ENCODE results near the gene PROP1.

PROP1 gene

DNA sequence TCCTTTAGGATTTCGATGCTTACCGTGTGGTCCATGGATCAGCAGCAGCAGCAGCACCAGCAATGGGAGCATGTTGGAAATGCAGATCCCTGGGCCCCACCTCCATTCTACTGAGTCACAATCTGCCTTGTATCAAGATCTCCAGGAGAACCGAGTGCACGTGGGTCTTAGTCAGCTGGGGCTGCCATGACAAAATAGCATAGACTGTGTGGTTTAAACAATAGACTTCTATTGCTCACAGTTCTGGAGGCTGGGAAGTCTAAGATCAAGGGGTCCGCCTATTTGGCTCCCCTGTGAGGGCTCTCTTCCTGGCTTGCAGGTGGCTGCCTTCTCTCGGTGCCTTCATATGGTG, 1.3 kb upstream of the PROP1 start:
- TF ChIP-seq, protein P1, sequence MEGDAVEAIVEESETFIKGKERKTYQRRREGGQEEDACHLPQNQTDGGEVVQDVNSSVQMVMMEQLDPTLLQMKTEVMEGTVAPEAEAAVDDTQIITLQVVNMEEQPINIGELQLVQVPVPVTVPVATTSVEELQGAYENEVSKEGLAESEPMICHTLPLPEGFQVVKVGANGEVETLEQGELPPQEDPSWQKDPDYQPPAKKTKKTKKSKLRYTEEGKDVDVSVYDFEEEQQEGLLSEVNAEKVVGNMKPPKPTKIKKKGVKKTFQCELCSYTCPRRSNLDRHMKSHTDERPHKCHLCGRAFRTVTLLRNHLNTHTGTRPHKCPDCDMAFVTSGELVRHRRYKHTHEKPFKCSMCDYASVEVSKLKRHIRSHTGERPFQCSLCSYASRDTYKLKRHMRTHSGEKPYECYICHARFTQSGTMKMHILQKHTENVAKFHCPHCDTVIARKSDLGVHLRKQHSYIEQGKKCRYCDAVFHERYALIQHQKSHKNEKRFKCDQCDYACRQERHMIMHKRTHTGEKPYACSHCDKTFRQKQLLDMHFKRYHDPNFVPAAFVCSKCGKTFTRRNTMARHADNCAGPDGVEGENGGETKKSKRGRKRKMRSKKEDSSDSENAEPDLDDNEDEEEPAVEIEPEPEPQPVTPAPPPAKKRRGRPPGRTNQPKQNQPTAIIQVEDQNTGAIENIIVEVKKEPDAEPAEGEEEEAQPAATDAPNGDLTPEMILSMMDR (IDR thresholded peaks at IDR 0.05; ENCODE audit: unreplicated experiment in 3 of 3) = no peak

DNA sequence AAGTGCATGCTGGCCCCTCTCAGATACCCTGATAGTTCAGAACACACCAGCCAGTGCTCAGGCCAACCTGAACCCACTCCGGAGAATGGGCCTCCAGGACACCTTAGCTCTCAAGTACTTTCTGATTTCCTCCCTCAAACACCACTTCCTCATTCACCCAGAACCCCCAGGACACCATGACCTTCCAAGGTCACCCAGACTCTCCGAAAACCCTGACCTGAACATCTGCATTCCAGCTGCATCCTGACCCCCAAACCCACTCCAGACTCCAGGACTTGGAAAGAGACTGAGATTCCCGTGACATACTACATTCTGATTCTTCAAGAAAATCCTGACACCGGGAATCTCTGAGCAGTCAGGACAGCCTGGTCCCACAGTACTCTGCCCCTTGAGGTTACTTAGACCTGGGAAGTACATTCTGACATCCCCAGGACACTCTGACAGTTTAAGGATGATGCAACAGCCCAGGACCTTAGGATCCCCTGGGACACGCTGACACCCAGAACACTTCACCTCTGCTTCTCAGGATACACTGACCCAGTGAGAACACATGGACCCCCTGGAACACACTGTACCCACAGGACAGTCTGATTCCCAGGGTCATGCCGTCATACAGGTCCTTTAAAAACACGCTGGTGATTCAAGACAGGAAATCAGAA, 747 bp upstream of the PROP1 start:
- TF ChIP-seq, protein P1 (IDR thresholded peaks at IDR 0.05; ENCODE audit: unreplicated experiment in 3 of 3) = no peak
- Mint-ChIP-seq H3K27ac (no peak overlapping the region), H3K4me3 (no peak overlapping the region), H3K9me3 (no peaks in the 10 kb centered on the region), H3K27me3 (ENCODE audit: low read depth) (peaks cover 9% of the 10 kb centered on the region), H3K36me3 (ENCODE audit: low read depth) (no peaks in the 10 kb centered on the region), H3K4me1 (no peaks in the 10 kb centered on the region)

More for the DNA sequence above, 1.3 kb upstream of the PROP1 start:
- Mint-ChIP-seq H3K27ac (no peak overlapping the region), H3K27me3 (ENCODE audit: low read depth) (peaks cover 9% of the 10 kb centered on the region), H3K4me1 (no peaks in the 10 kb centered on the region), H3K36me3 (ENCODE audit: low read depth) (no peaks in the 10 kb centered on the region), H3K4me3 (no peak overlapping the region), H3K9me3 (no peaks in the 10 kb centered on the region)

DNA sequence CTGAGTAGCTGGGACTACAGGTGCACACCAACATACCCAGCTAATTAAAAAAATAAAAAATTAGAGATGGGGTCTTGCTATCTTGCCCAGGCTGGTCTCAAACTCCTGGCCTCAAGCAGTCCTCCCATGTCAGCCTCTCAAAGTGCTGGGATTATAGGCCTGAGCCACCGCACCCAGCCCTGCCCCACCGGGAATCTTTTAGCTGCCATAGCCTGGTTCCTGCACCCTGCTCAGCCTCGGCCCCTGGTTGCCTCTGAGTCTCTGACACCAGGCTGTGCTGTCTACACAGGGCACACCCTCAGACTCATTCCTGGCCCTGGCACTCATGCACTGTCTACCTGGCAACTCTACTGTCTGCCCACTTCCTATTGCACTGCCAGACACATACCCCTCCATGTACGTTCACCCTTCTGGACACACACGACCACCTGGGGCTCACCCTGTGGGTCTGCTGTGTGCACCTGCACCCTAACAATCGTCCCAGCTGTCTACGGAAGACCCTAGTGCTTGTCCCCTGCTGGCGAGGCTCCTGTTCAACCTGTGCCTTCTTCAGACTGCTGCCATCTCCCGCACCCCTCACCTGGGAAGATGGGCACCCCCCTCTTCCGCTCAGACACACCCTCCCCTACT, 1.4 kb downstream of the PROP1 start:
- Mint-ChIP-seq H3K4me1 (no peaks in the 10 kb centered on the region), H3K9me3 (no peaks in the 10 kb centered on the region), H3K36me3 (ENCODE audit: low read depth) (no peaks in the 10 kb centered on the region), H3K27ac (no peak overlapping the region), H3K27me3 (ENCODE audit: low read depth) (no peaks in the 10 kb centered on the region), H3K4me3 (no peak overlapping the region)
- TF ChIP-seq, protein P1 (IDR thresholded peaks at IDR 0.05; ENCODE audit: unreplicated experiment in 3 of 3) = no peak

DNA sequence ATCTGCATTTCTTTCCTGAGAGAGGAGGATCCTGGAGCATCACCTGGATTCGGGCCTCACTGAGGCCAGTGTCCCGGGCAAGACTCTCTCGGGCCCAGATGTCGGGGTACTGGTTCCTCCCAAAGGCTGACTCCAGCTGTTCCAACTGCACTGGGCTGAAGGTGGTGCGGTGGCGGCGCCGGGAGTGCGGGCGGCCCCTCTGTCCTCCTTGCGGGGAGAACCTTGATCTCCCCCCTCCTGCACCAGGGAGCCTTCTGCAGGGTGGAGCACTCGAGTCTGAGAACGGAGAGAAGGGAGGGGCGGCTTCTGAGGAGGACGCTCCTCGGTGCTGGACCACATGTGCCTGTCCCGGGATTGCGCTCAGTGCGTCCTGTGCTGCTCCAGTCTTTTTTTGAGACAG, 2.0 kb downstream of the PROP1 start:
- Mint-ChIP-seq H3K4me3 (no peak overlapping the region), H3K36me3 (ENCODE audit: low read depth) (no peaks in the 10 kb centered on the region), H3K27me3 (ENCODE audit: low read depth) (no peaks in the 10 kb centered on the region), H3K9me3 (no peaks in the 10 kb centered on the region), H3K27ac (no peak overlapping the region), H3K4me1 (no peaks in the 10 kb centered on the region)
- TF ChIP-seq, protein P1 (IDR thresholded peaks at IDR 0.05; ENCODE audit: unreplicated experiment in 3 of 3) = no peak

DNA sequence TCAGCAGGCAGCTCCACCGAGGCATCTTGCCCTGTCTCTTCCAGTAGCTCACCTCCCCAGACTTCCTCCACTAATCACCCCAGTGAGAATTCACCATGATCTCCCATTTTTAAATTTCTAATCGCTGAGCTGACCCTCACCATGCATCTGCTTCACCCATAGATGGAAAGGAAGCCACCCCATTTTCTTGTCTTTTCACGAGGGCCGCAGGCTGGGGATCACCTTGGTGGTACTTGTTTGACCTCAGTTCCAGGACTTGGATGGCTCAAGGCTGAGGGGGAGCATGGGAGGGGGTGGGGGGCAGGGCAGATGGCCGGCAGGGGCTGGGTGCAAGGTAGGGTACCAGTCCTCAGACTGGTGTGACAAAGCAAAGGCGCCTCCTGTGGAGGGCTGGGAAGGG, 3.6 kb downstream of the PROP1 start:
- no peak overlapping the region for H3K27ac Mint-ChIP-seq
- no peaks in the 10 kb centered on the region for H3K36me3 Mint-ChIP-seq (ENCODE audit: low read depth)
- H3K4me3 Mint-ChIP-seq = no peak overlapping the region
- H3K27me3 Mint-ChIP-seq (ENCODE audit: low read depth) = no peaks in the 10 kb centered on the region
- H3K9me3 Mint-ChIP-seq = no peaks in the 10 kb centered on the region
- no peaks in the 10 kb centered on the region for H3K4me1 Mint-ChIP-seq
- TF ChIP-seq, protein P1 (IDR thresholded peaks at IDR 0.05; ENCODE audit: unreplicated experiment in 3 of 3) = no peak
